Activated gamma-delta T cell treated with Interleukin-2 at 50 U/mL for 16 hours (primary cell): ENCODE results near the gene SNX7.

Experiments used
- DNase-seq: peaks from one replicate; pipeline ENCODE4 v3.0.0-alpha.2; 2020

The SNX7 gene

GRCh38 chr1:98698625-98699024 is 37.1 kb downstream of the SNX7 start:
- DNase-seq, result no peak

- DNase-seq, result no peak
Observed at GRCh38 chr1:98700228-98700627, 38.7 kb downstream of the SNX7 start.

- DNase-seq, result no peak
Observed at GRCh38 chr1:98702976-98703375, 41.5 kb downstream of the SNX7 start.

- no peak for DNase-seq
Observed at GRCh38 chr1:98704474-98704873, 43.0 kb downstream of the SNX7 start.

GRCh38 chr1:98704971-98705370 is 43.5 kb downstream of the SNX7 start:
- no peak for DNase-seq

- no peak for DNase-seq
Observed at GRCh38 chr1:98705591-98705990, 44.1 kb downstream of the SNX7 start.

- no peak for DNase-seq
Observed at GRCh38 chr1:98706173-98706843, 44.8 kb downstream of the SNX7 start.

- no peak for DNase-seq
Observed at GRCh38 chr1:98707556-98707955, 46.0 kb downstream of the SNX7 start.

- DNase-seq, result no peak
Observed at GRCh38 chr1:98709906-98710305, 48.4 kb downstream of the SNX7 start.

- DNase-seq, result no peak
Observed at GRCh38 chr1:98723574-98723973, 62.1 kb downstream of the SNX7 start.

- DNase-seq, result no peak
Observed at GRCh38 chr1:98732985-98733781, 71.7 kb downstream of the SNX7 start.

- DNase-seq, result no peak
Observed at GRCh38 chr1:98733782-98734112, 72.2 kb downstream of the SNX7 start.

GRCh38 chr1:98735756-98736155 is 74.2 kb downstream of the SNX7 start:
- no peak for DNase-seq

GRCh38 chr1:98737835-98738234 is 76.3 kb downstream of the SNX7 start:
- DNase-seq, result no peak

- no peak for DNase-seq
Observed at GRCh38 chr1:98739762-98740161, 78.2 kb downstream of the SNX7 start.

- DNase-seq, result no peak
Observed at GRCh38 chr1:98741164-98741563, 79.6 kb downstream of the SNX7 start.

GRCh38 chr1:98749152-98749756 is 87.7 kb downstream of the SNX7 start:
- DNase-seq, result no peak

GRCh38 chr1:98754176-98754575 is 92.7 kb downstream of the SNX7 start:
- no peak for DNase-seq

GRCh38 chr1:98761219-98761865 is 99.8 kb downstream of the SNX7 start:
- DNase-seq, result no peak

GRCh38 chr1:98763488-98764150 is 102.1 kb downstream of the SNX7 start:
- DNase-seq, result no peak

- no peak for DNase-seq
Observed at GRCh38 chr1:98764485-98764884, 103.0 kb downstream of the SNX7 start.

GRCh38 chr1:98766255-98766654 is 104.7 kb downstream of the SNX7 start:
- no peak for DNase-seq

- no peak for DNase-seq
Observed at GRCh38 chr1:98769162-98769561, 107.6 kb downstream of the SNX7 start.
